Lower lobe of right lung (tissue), 2 donors: ENCODE results near the gene FIG4. TPM values are rescaled to one million over a fixed set of nuclear protein-coding genes. Genes with fewer than 3 reads are reported as not detected.
"Not testable (repeated sequence)": the region's sequence is repeated elsewhere in the genome, so short reads cannot be mapped to it uniquely, and the experiment has no call there.

Source experiments
- ATAC-seq, 2 donors: fragments of 200-7000 bp; cut with Tn5 transposase; one replicate each; pipeline ENCODE4 v1.9.1; 2020 to 2022; ENCODE audit warnings: mild to moderate bottlenecking in 2 of 2, moderate library complexity in 2 of 2
- DNase-seq: peaks from one replicate; pipeline ENCODE4 v3.0.0-alpha.2; 2020
- H3K27ac ChIP-seq: fragments of 200-600 bp; one replicate; pipeline ENCODE4 v1.8.0; 2022
- H3K27me3 ChIP-seq: fragments of 200-600 bp; one replicate; pipeline ENCODE4 v1.8.0; 2022; ENCODE audit warnings: low read depth
- H3K36me3 ChIP-seq: fragments of 200-600 bp; one replicate; pipeline ENCODE4 v1.8.0; 2022; ENCODE audit warnings: mild to moderate bottlenecking
- H3K4me1 ChIP-seq: fragments of 200-600 bp; one replicate; pipeline ENCODE4 v1.8.0; 2022
- H3K4me3 ChIP-seq: fragments of 200-600 bp; one replicate; pipeline ENCODE4 v1.8.0; 2022; ENCODE audit warnings: mild to moderate bottlenecking
- H3K9me3 ChIP-seq: fragments of 200-600 bp; one replicate; pipeline ENCODE4 v1.8.0; 2022
- intact Hi-C: fragments of 100-400 bp; cut with DNase I; formaldehyde crosslinking; loops from one replicate; pipeline ENCODE4 v1.11.0; 2022
- total RNA-seq: library from RNA; stranded (reverse); fragmentation: NEBNext Ultra II Directional; extraction: Animal tissue kit (Norgen Biotek cat#: 25700); gene quantifications from one replicate; pipeline ENCODE4 v1.2.1, GENCODE V29; 2021
- TF ChIP-seq, protein P1 (sequence below): fragments of 200-600 bp; IDR thresholded peaks from one replicate; pipeline ENCODE4 v1.8.0; 2022; ENCODE audit warnings: antibody characterized with exemption, mild to moderate bottlenecking
- donor health status: DM: no; HTN: yes; CAD: no; lungs with severe emphysema.

FIG4 gene
- total RNA-seq, 1 donor from 2014 or later: 44.5 TPM

- no peak for ATAC-seq
Observed at GRCh38 chr6:109854541-109855308, 163.6 kb downstream of the FIG4 start.

DNA sequence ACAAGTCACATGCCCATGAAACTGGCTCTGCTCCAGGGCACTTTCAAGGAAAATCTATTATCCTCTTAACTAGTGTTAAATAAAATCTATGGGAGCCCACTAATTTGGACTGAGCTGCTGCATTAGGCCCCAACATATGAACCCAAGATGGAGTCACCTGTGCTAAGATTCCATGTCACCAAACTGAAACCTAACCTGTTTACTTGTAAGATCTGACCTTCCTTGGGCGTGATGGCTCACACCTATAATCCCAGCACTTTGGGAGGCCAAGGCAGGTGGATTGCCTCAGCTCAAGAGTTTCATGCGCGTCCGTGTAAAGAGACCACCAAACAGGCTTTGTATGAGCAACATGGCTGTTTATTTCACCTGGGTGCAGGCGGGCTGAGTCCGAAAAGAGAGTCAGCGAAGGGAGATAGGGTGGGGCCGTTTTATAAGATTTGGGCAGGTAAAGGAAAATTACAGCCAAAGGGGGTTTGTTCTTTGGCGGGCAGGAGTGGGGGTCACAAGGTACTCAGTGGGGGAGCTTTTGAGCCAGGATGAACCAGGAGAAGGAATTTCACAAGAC, 164.5 kb downstream of the FIG4 start:
- H3K36me3 ChIP-seq, intact Hi-C loops, H3K27me3 ChIP-seq, H3K4me1 ChIP-seq, H3K9me3 ChIP-seq, DNase-seq, H3K27ac ChIP-seq, H3K4me3 ChIP-seq, ATAC-seq: not testable (repeated sequence)

More at GRCh38 chr6:109854541-109855308, 163.6 kb downstream of the FIG4 start:
- Histone ChIP-seq H3K4me3 (no peak overlapping the region), H3K4me1 (no peaks in the 10 kb centered on the region), H3K27ac (no peak overlapping the region), H3K27me3 (no peaks in the 10 kb centered on the region), H3K36me3 (no peaks in the 10 kb centered on the region), H3K9me3 (no peaks in the 10 kb centered on the region)
- no peak for DNase-seq
- TF ChIP-seq, protein P1, sequence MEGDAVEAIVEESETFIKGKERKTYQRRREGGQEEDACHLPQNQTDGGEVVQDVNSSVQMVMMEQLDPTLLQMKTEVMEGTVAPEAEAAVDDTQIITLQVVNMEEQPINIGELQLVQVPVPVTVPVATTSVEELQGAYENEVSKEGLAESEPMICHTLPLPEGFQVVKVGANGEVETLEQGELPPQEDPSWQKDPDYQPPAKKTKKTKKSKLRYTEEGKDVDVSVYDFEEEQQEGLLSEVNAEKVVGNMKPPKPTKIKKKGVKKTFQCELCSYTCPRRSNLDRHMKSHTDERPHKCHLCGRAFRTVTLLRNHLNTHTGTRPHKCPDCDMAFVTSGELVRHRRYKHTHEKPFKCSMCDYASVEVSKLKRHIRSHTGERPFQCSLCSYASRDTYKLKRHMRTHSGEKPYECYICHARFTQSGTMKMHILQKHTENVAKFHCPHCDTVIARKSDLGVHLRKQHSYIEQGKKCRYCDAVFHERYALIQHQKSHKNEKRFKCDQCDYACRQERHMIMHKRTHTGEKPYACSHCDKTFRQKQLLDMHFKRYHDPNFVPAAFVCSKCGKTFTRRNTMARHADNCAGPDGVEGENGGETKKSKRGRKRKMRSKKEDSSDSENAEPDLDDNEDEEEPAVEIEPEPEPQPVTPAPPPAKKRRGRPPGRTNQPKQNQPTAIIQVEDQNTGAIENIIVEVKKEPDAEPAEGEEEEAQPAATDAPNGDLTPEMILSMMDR: no peak
- intact Hi-C loops: no loop called here

GRCh38 chr6:109861946-109862345, 170.8 kb downstream of the FIG4 start:
- no peak overlapping the region for H3K4me3 ChIP-seq
- TF ChIP-seq, protein P1: no peak
- no peak for ATAC-seq
- no peaks in the 10 kb centered on the region for H3K4me1 ChIP-seq
- no peak for DNase-seq
- H3K9me3 ChIP-seq: no peaks in the 10 kb centered on the region
- no peaks in the 10 kb centered on the region for H3K27me3 ChIP-seq
- no peak overlapping the region for H3K27ac ChIP-seq
- intact Hi-C loops: no loop called here
- H3K36me3 ChIP-seq: no peaks in the 10 kb centered on the region

GRCh38 chr6:109864050-109864449, 173.0 kb downstream of the FIG4 start:
- no peaks in the 10 kb centered on the region for H3K9me3 ChIP-seq
- H3K4me1 ChIP-seq: no peaks in the 10 kb centered on the region
- H3K36me3 ChIP-seq: no peaks in the 10 kb centered on the region
- no peaks in the 10 kb centered on the region for H3K27me3 ChIP-seq
- H3K27ac ChIP-seq: no peak overlapping the region
- TF ChIP-seq, protein P1: no peak
- no peak overlapping the region for H3K4me3 ChIP-seq
- DNase-seq (no peak), ATAC-seq (no peak)
- intact Hi-C loops: no loop called here

DNA sequence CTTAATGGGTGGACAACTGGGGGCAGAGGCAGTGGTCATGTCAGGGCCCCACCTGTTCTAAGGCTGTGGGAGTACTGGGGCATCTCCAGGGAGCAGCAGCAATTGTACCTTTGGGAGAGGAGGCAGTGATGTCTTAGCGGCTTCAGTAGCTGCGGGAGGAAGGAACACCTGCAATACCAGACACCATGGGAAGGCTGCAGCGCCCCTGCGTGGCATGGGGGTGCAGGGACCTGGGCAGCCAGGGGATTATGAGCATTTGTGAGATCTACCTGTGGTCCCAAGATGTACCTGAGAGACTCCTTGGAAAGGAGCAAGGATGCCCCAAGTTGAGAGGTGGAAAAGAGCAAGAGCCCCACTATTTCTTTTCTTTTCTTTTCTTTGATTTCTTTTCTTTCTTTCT, 174.9 kb downstream of the FIG4 start:
- intact Hi-C loops: no loop called here
- TF ChIP-seq, protein P1: no peak
- H3K9me3 ChIP-seq: no peaks in the 10 kb centered on the region
- H3K36me3 ChIP-seq: no peaks in the 10 kb centered on the region
- no peak overlapping the region for H3K4me3 ChIP-seq
- no peaks in the 10 kb centered on the region for H3K4me1 ChIP-seq
- H3K27ac ChIP-seq: no peak overlapping the region
- DNase-seq (no peak), ATAC-seq (no peak)
- no peaks in the 10 kb centered on the region for H3K27me3 ChIP-seq
